AML-193 (cell line): ENCODE results near the gene SLC44A2.

ENCODE experiments used
- DNase-seq, 2 experiments: peaks; one replicate each; lab custom pipeline; 2025; lab: John Stamatoyannopoulos, UW

SLC44A2 gene

GRCh38 chr19:10682397-10683063 lies 57.2 kb downstream of the SLC44A2 start:
- no peak for DNase-seq

- no peak for DNase-seq
Measured at GRCh38 chr19:10683064-10683426, 57.7 kb downstream of the SLC44A2 start.

DNA sequence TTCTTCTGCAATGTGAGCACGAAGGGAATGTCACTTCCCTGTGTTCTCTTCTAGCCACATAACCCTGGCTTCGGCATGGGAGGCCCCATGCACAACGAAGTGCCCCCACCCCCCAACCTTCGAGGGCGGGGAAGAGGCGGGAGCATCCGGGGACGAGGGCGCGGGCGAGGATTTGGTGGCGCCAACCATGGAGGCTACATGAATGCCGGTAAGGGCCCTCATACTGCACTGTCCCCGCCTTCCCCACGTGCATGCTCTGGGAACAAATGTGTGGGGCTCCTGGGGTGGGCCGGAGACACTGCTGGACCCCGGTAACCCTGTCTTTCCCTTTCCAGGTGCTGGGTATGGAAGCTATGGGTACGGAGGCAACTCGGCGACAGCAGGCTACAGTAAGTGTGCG lies 58.2 kb downstream of the SLC44A2 start:
- DNase-seq, result no peak

DNA sequence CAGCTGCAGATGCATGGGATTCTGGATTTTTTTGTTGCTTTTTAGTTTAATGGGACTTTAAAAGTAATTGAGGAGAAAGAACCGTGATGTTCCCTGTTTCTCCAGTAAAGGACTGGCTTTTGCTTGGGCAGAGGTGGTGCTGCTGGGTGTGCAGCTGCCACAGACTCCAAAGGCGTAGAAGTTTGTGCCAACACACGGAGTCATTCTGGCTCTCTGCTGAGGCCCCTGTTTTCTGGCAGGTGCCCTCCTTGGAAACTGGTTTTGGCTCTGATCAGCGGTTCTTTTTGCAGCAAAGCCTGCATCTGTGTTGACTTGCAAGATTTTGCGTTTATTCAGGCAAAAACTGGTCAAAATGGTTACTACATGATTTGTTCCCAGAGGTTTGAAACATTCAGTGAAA lies 59.9 kb downstream of the SLC44A2 start:
- no peak for DNase-seq

GRCh38 chr19:10686193-10686592 lies 60.8 kb downstream of the SLC44A2 start:
- no peak for DNase-seq

GRCh38 chr19:10686661-10687517 lies 61.5 kb downstream of the SLC44A2 start:
- DNase-seq, result no peak

DNA sequence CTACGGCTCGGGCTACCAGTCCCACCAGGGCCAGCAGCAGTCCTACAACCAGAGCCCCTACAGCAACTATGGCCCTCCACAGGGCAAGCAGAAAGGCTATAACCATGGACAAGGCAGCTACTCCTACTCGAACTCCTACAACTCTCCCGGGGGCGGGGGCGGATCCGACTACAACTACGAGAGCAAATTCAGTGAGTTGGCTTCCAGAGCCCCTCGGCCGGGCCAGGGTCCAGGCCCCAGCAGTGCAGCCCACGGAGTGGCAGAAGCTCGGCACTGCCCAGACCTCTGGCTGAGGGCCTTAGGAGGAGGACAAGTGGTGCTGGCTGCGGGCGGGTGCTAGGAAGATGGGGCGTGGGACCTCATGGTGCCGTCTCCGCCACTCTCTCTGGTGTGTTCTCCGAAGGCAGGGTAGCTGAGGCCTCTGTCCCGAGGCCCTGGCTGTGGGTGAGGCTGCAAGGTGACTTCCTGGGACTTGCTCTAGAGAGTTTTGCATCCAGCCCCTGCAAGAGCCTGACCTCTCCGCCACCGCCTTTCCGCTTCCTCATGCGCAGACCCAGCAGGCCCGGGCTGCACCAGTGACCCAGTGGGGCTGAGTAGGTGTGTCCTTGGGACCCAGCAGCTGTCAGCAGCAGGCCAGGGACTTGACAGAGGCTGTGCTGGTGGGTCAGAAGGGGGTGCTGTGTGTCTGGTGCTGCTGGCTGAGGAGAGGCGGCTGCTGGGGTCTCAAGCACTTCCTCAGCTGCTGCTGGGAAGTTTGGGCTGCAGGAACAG lies 62.4 kb downstream of the SLC44A2 start:
- no peak for DNase-seq

- no peak for DNase-seq
Measured at GRCh38 chr19:10688545-10689280, 63.4 kb downstream of the SLC44A2 start.

- no peak for DNase-seq
Measured at GRCh38 chr19:10690341-10690781, 65.0 kb downstream of the SLC44A2 start.

DNA sequence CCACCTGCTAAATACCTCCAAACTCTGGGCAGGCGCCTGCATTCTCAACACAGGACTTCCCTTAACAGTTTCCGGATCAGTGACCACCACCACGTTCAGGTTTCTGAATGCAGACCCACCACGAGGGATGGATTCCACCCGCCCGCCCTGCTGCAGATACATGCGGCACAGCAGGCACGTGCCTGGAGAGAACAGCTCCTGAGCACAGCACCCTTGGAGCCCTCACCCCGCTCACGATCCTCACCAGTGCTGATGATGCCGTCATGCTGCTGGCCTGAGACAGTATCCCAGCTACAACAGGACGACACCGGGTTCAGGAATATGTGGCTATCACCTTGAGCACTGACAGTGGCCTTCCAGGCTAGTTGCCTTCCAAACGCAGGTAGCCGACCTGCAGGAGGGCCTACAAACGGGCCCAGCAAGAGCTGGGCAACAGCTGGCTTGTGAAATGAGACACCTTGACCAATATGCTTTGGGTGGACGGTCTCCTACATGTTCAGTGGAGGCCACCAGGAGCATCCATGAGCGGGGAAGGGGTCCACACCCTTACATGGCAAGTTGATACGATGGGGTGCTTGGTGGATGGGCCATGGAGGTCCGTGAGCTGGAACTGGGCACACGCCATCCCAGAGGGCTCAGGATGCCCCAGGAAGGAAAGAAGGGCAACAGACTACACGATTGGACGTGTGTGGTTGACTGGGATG lies 66.0 kb downstream of the SLC44A2 start:
- DNase-seq, result no peak

GRCh38 chr19:10691883-10692282 lies 66.5 kb downstream of the SLC44A2 start:
- no peak for DNase-seq

- no peak for DNase-seq
Measured at GRCh38 chr19:10692673-10693264, 67.4 kb downstream of the SLC44A2 start.
